Stimulated activated CD8-positive, alpha-beta memory T cell treated with anti-CD3 and anti-CD28 coated beads, Interleukin-12 subunit alpha, Interleukin-12 subunit beta, amount 100 ng/mL, for 24 hours (primary cell): ENCODE measurements around the gene SPATA17.
"Not testable (repeated sequence)": the region's sequence is repeated elsewhere in the genome, so short reads cannot be mapped to it uniquely, and the experiment has no call there.

Experiments used
- DNase-seq: peaks from one replicate; pipeline ENCODE4 v3.0.0-alpha.2; 2020; ENCODE audit errors: extremely low read depth

SPATA17 gene

GRCh38 chr1:217630711-217631591, at the start of gene SPATA17, which contains the start of gene GPATCH2:
Gene SPATA17, plus strand, starts transcription at chr1:217631344. Its CDS starts 35 bp downstream, at chr1:217631379.
Gene GPATCH2, minus strand, starts transcription at chr1:217631090. Its CDS starts 119 bp downstream, at chr1:217630971.
- peak; percentile 47 for DNase-seq

GRCh38 chr1:217584286-217584811, 46.8 kb upstream of the SPATA17 start:
- DNase-seq, result not testable (repeated sequence)

GRCh38 chr1:217585577-217585976, 45.6 kb upstream of the SPATA17 start:
- DNase-seq, result no peak

DNA sequence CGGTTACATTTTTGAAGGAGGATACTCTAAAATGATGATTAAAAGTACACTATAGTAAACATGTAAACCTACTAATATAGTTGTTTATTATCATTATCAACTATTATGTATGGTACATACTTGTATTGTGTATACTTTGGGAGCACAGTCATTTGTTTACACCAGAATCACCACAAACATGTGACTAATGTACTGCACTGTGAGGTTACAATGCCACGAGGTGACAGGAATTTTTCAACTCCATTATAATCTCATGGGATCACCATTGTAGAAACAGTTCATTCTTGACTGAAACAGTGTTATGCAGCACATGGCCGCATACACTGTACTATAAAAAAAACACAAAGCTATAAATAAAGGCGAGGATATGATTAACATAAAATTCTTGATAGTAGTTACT, 44.6 kb upstream of the SPATA17 start:
- no peak for DNase-seq

- no peak for DNase-seq
Measured at GRCh38 chr1:217590598-217590997, 40.5 kb upstream of the SPATA17 start.

- DNase-seq, result no peak
Measured at GRCh38 chr1:217599154-217599553, 32.0 kb upstream of the SPATA17 start.

- DNase-seq, result no peak
Measured at GRCh38 chr1:217602380-217602779, 28.8 kb upstream of the SPATA17 start.

DNA sequence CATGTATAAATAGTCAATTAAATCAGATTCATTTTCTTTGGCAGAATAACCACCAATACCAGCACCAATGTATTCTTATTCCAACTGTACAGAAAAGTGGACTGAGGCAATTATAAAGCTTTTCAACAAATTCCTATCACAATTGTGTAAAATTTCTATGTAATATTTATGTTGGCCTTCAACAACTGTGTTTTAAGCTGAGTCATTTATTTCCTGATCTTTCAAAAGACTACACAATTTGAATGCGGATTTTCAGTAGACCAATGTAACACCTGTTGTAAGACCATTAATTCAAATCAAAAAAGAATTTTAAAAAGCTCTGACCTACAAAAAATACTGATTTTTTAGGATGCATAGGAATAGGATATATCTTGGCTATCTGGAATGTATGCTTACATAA, 25.8 kb upstream of the SPATA17 start:
- no peak for DNase-seq

DNA sequence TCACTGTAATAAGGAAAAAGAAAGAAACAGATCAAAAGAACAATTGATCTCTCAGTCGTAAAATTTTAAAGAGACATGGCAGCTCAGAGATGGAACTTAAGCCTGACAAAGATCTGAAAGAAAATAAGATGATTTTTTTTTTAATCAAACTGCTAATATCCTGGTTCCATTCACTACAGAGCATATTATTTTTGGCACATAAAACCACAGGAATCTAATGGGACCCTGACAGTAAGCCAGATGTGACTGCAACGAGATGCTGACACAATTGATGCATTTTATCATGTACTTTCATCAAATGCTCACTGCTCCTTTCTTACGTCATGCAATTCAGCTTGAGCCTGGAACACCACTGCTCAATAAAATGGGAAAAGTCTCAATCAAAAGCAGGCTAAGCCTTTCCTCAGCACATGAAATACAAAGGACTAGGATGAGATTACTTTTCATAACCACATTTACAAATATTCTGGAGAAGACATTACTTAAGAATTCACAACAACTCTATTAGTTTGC, 16.9 kb upstream of the SPATA17 start:
- DNase-seq, result no peak

- DNase-seq, result no peak
Measured at GRCh38 chr1:217617126-217617525, 14.0 kb upstream of the SPATA17 start.

- DNase-seq, result no peak
Measured at GRCh38 chr1:217620814-217621213, 10.3 kb upstream of the SPATA17 start.

DNA sequence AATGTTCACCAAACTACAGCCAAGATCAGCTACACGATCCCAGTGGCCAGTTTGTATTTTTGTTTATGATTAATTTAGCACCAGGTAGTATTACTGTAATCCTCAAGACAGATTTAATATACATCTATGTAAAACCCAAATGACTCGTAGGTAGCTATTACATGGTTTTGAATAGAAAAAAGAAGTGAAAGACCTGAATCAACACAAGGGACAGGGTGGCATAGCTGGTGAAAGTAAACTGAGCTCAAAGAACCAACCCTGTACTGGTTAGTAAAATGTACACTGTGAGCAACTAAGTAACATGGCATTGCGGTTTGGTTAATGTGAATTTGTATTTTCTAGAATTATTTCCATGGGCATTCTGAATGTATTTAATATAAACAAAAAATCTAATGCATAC, 9.1 kb upstream of the SPATA17 start:
- DNase-seq, result no peak

GRCh38 chr1:217626321-217626720, 4.8 kb upstream of the SPATA17 start:
- no peak for DNase-seq

DNA sequence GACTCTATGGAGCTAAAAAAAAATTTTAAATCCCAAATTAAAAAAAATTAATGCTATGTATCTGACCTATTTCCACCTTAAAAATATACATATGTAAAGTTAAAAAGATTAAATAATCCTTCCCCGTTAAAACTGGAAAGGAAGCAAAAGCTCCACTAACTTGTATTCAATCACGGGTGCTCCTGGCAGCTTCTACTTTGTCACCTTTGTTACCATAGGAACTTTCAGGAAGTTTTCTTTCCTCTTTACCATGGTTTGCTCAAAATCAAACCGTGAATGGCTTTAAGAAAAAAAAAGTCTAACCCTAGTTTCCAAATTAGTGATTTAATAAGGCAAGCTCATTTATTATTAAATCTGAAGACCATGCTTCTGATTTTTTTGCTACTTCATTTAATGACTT, 3.7 kb upstream of the SPATA17 start:
- no peak for DNase-seq

GRCh38 chr1:217642455-217642854, 11.3 kb downstream of the SPATA17 start:
- DNase-seq, result no peak

- no peak for DNase-seq
Measured at GRCh38 chr1:217647791-217648190, 16.6 kb downstream of the SPATA17 start.

- DNase-seq, result no peak
Measured at GRCh38 chr1:217650674-217651073, 19.5 kb downstream of the SPATA17 start.

- DNase-seq, result no peak
Measured at GRCh38 chr1:217660353-217661062, 29.4 kb downstream of the SPATA17 start.

DNA sequence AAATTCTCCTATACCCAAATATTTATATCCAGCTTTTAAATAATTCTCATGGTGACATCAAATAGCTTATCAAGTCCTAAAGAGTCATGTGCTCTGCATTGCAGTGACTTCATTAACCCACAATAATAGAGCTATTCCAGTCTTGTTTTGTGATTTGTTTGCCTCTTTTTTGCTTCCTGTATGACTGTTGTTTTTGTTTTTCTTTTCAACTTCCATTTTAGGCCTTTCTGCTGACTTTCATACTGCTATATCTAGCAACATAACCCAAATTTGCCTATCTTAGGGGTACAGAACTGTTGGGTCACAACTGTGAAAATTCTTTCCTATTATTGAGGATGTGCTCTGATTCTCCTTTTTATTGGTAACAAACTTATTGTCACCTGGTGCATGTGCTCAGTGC, 30.3 kb downstream of the SPATA17 start:
- no peak for DNase-seq

- DNase-seq, result no peak
Measured at GRCh38 chr1:217668351-217668940, 37.3 kb downstream of the SPATA17 start.

DNA sequence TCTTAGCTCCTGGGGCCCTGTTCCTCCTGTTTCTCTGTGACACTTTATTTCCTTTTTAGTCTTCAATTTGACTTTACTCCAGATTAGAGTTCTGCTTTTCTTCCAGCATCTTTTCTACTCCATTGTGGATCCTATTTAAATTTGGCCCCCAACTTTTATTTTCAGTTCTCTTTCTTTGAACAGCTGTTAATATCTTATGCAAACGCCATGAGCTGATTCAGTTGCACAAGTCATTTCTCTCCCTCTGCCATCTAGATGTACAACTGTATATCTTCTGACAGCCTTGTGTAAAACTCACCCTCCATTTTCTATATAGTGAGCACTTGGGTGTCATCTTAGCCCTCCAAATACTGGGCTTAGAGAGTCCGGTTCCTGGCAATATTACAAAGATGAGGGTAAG, 42.2 kb downstream of the SPATA17 start:
- no peak for DNase-seq
